ENCODE measurements around the gene CLN3.

- TF ChIP-seq, protein P1, sequence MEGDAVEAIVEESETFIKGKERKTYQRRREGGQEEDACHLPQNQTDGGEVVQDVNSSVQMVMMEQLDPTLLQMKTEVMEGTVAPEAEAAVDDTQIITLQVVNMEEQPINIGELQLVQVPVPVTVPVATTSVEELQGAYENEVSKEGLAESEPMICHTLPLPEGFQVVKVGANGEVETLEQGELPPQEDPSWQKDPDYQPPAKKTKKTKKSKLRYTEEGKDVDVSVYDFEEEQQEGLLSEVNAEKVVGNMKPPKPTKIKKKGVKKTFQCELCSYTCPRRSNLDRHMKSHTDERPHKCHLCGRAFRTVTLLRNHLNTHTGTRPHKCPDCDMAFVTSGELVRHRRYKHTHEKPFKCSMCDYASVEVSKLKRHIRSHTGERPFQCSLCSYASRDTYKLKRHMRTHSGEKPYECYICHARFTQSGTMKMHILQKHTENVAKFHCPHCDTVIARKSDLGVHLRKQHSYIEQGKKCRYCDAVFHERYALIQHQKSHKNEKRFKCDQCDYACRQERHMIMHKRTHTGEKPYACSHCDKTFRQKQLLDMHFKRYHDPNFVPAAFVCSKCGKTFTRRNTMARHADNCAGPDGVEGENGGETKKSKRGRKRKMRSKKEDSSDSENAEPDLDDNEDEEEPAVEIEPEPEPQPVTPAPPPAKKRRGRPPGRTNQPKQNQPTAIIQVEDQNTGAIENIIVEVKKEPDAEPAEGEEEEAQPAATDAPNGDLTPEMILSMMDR (IDR thresholded peaks at IDR 0.05; ENCODE audit: low read depth, low read length, poor library complexity, severe bottlenecking), result no peak
- no peak for TF ChIP-seq EZH2phosphoT487 (IDR thresholded peaks at IDR 0.05; ENCODE audit: borderline replicate concordance, low read length)
Measured at GRCh38 chr16:28521436-28521835, 29.6 kb upstream of the CLN3 start.
